Caco-2 (cell line): ENCODE measurements around the gene PPFIA1. TPM values are rescaled to one million over a fixed set of nuclear protein-coding genes. Genes with fewer than 3 reads are reported as not detected.

ENCODE experiments used
- BruUV-seq: library from RNA; stranded (reverse); fragments of 400-500 nt; replicated peaks from 2 replicates; lab custom pipeline; 2021; lab: Mats Ljungman, UMichigan
- CTCF ChIA-PET: fragments of 300-600 bp; sonication (Branson Sonifier 250); formaldehyde crosslinking; loops from one replicate; lab custom pipeline; 2022; ENCODE audit warnings: antibody characterized with exemption; lab: Charles Lee
- POLR2A ChIA-PET: fragments of 300-600 bp; sonication (Branson Sonifier 250); formaldehyde crosslinking; loops from one replicate; lab custom pipeline; 2022; ENCODE audit warnings: antibody characterized with exemption; lab: Charles Lee
- DNase-seq, 2 experiments: peaks; one replicate each; pipeline versions ENCODE4 v3.0.0 to v3.0.0-alpha.2; 2020 to 2022
- H3K27me3 ChIP-seq: replicated peaks from 2 replicates; pipeline ENCODE4 v1.6.0; 2011; ENCODE audit warnings: low read length; ENCODE audit not compliant: control insufficient read depth, insufficient read depth
- H3K36me3 ChIP-seq: 2 replicates; pipeline ENCODE4 v1.5.1; 2011; ENCODE audit warnings: low read length; ENCODE audit not compliant: control insufficient read depth, insufficient read depth
- H3K4me1 ChIP-seq: fragments of 250-450 bp; sonication (Bioruptor Pico); 2 replicates; pipeline ENCODE4 v1.5.1; 2020; ENCODE audit warnings: mild to moderate bottlenecking
- H3K4me3 ChIP-seq: 2 replicates; pipeline ENCODE4 v1.5.1; 2011; ENCODE audit warnings: low read depth, mild to moderate bottlenecking, control low read depth, low read length
- H3K9me3 ChIP-seq: fragments of 250-450 bp; sonication (Bioruptor Pico); 2 replicates; pipeline ENCODE4 v1.5.1; 2020; ENCODE audit warnings: mild to moderate bottlenecking, moderate library complexity
- H3K27ac Mint-ChIP-seq: one replicate; pipeline ENCODE4 v1.8.0; 2022; ENCODE audit warnings: mixed read lengths; ENCODE audit not compliant: unreplicated experiment
- H3K27me3 Mint-ChIP-seq: one replicate; pipeline ENCODE4 v1.8.0; 2022; ENCODE audit warnings: mixed read lengths; ENCODE audit not compliant: insufficient read depth, unreplicated experiment
- H3K36me3 Mint-ChIP-seq: one replicate; pipeline ENCODE4 v1.8.0; 2022; ENCODE audit warnings: mild to moderate bottlenecking, mixed read lengths; ENCODE audit not compliant: insufficient read depth, unreplicated experiment
- H3K4me1 Mint-ChIP-seq: one replicate; pipeline ENCODE4 v1.8.0; 2022; ENCODE audit warnings: low read depth, mixed read lengths; ENCODE audit not compliant: unreplicated experiment
- H3K4me3 Mint-ChIP-seq: one replicate; pipeline ENCODE4 v1.8.0; 2022; ENCODE audit warnings: mild to moderate bottlenecking, moderate library complexity, mixed read lengths; ENCODE audit not compliant: unreplicated experiment
- H3K9me3 Mint-ChIP-seq: one replicate; pipeline ENCODE4 v1.8.0; 2022; ENCODE audit warnings: mixed read lengths; ENCODE audit not compliant: unreplicated experiment
- intact Hi-C: fragments of 100-400 bp; cut with micrococcal nuclease; formaldehyde crosslinking; loops from one replicate; pipeline ENCODE4 v1.10.0; 2022; ENCODE audit not compliant: unreplicated experiment
- total RNA-seq: library from RNA; stranded (reverse); gene quantifications from 2 replicates; pipeline ENCODE4 v1.2.3, GENCODE V29; 2022
- TF ChIP-seq, protein P1 (sequence below), 2 experiments: fragments of 200-600 bp in 1 of 2; IDR thresholded peaks; 1 replicate in 1 of 2; 2 replicates in 1 of 2; pipeline versions ENCODE4 v1.5.1 to v1.8.0; 2011 to 2022; ENCODE audit warnings: antibody characterized with exemption in 1 of 2, control low read depth in 1 of 2, inconsistent platforms in 1 of 2, low read depth in 1 of 2, low read length in 1 of 2, mild to moderate bottlenecking in 1 of 2, moderate library complexity in 1 of 2; ENCODE audit not compliant: insufficient read depth in 1 of 2, severe bottlenecking in 1 of 2, unreplicated experiment in 1 of 2

Gene PPFIA1
- total RNA-seq, 1 experiment from 2014 or later: 148 TPM

DNA sequence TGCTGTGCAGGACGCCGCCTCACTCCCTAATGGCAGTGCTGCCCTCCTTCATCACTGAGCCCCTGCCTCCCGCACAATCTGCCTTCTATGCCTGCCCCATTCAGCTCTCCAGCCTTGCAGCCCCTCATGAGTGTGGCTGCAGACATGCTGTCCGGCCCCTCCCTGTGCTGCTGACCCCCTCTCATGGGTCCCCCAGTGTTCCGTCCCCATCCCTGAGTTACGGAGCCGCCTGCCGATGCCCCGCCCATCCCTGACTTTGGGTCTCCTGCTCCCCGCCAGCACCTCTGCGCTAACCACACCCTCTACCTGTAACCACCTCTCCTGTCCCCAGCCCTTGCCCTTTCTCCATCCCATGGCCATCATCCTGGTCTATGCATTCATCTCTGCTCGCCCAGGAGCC, 161.1 kb downstream of the PPFIA1 start:
- Histone ChIP-seq H3K9me3 (no peaks in the 10 kb centered on the region), H3K27me3 (no peaks in the 10 kb centered on the region), H3K36me3 (peaks cover 17% of the 10 kb centered on the region), H3K4me1 (no peaks in the 10 kb centered on the region), H3K4me3 (no peak overlapping the region)
- TF ChIP-seq, protein P1, sequence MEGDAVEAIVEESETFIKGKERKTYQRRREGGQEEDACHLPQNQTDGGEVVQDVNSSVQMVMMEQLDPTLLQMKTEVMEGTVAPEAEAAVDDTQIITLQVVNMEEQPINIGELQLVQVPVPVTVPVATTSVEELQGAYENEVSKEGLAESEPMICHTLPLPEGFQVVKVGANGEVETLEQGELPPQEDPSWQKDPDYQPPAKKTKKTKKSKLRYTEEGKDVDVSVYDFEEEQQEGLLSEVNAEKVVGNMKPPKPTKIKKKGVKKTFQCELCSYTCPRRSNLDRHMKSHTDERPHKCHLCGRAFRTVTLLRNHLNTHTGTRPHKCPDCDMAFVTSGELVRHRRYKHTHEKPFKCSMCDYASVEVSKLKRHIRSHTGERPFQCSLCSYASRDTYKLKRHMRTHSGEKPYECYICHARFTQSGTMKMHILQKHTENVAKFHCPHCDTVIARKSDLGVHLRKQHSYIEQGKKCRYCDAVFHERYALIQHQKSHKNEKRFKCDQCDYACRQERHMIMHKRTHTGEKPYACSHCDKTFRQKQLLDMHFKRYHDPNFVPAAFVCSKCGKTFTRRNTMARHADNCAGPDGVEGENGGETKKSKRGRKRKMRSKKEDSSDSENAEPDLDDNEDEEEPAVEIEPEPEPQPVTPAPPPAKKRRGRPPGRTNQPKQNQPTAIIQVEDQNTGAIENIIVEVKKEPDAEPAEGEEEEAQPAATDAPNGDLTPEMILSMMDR (IDR thresholded peaks at IDR 0.05; ENCODE audit: insufficient read depth in 1 of 2, low read depth in 1 of 2, low read length in 1 of 2, severe bottlenecking in 1 of 2, unreplicated experiment in 1 of 2): no peak
- ChIA-PET POLR2A (no interaction called here), CTCF (no interaction called here)
- peaks cover 94% of the 10 kb centered on the region for H3K36me3 Mint-ChIP-seq
- intact Hi-C loops: no loop called here
- no peak overlapping the region for H3K27ac Mint-ChIP-seq
- no TSS peak for BruUV-seq
- H3K9me3 Mint-ChIP-seq: no peaks in the 10 kb centered on the region
- no peak overlapping the region for H3K4me3 Mint-ChIP-seq
- H3K4me1 Mint-ChIP-seq: no peaks in the 10 kb centered on the region
- H3K27me3 Mint-ChIP-seq: no peaks in the 10 kb centered on the region
- no peak for DNase-seq

DNA sequence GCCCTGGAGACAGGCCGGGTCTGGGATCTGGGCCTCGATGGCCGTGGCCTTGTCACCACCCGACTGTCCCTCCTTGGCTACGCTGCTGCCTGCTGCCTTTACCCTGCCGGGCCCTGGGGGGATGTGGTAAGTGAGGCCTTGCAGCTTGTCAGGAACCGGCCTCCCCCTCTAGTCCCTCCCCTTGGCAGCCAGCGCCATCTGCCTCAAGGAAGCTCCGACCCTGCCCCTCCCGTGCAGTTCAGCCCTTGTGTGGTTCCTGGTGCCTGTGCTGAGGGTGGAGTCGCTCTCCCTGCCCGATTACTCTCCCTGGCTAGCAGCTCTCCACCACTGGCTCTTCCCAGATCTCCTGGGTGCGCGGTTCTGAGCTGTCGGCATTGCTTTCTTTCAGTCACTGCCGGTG, 161.6 kb downstream of the PPFIA1 start:
- Histone ChIP-seq H3K36me3 (peaks cover 20% of the 10 kb centered on the region), H3K27me3 (no peaks in the 10 kb centered on the region), H3K4me3 (no peak overlapping the region), H3K9me3 (no peaks in the 10 kb centered on the region), H3K4me1 (no peaks in the 10 kb centered on the region)
- no peaks in the 10 kb centered on the region for H3K4me1 Mint-ChIP-seq
- no peak overlapping the region for H3K27ac Mint-ChIP-seq
- no peaks in the 10 kb centered on the region for H3K9me3 Mint-ChIP-seq
- peaks cover 97% of the 10 kb centered on the region for H3K36me3 Mint-ChIP-seq
- TF ChIP-seq, protein P1 (IDR thresholded peaks at IDR 0.05; ENCODE audit: insufficient read depth in 1 of 2, low read depth in 1 of 2, low read length in 1 of 2, severe bottlenecking in 1 of 2, unreplicated experiment in 1 of 2): no peak
- ChIA-PET POLR2A (no interaction called here), CTCF (no interaction called here)
- H3K4me3 Mint-ChIP-seq: no peak overlapping the region
- no TSS peak for BruUV-seq
- intact Hi-C loops: no loop called here
- no peak for DNase-seq
- no peaks in the 10 kb centered on the region for H3K27me3 Mint-ChIP-seq

DNA sequence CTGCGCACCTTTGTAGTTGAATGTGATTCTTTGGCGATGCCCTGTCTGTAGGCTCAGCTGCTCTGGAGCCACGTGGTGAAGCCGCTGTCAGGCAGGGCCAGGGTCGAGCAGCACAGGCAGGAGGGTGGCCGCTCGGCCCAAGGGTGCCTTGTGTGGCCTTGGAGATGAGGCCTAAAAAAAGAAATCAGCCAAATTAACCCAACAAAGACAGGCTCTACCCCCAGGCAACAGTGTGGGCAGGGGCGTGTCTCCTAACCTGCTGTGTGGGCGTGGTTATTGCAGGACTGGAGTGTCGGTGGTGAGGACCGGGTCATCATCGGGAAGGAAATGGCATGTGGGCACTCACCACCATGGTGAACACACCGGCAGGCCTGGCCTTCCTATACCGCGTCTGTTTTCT, 162.1 kb downstream of the PPFIA1 start:
- H3K36me3 Mint-ChIP-seq: peaks cover 97% of the 10 kb centered on the region
- peaks cover 23% of the 10 kb centered on the region for H3K36me3 ChIP-seq
- no peaks in the 10 kb centered on the region for H3K4me1 ChIP-seq
- no peak overlapping the region for H3K4me3 ChIP-seq
- no peaks in the 10 kb centered on the region for H3K4me1 Mint-ChIP-seq
- no peak overlapping the region for H3K4me3 Mint-ChIP-seq
- H3K9me3 Mint-ChIP-seq: no peaks in the 10 kb centered on the region
- BruUV-seq: no TSS peak
- no peaks in the 10 kb centered on the region for H3K9me3 ChIP-seq
- H3K27ac Mint-ChIP-seq: no peak overlapping the region
- TF ChIP-seq, protein P1 (IDR thresholded peaks at IDR 0.05; ENCODE audit: insufficient read depth in 1 of 2, low read depth in 1 of 2, low read length in 1 of 2, severe bottlenecking in 1 of 2, unreplicated experiment in 1 of 2): no peak
- no peaks in the 10 kb centered on the region for H3K27me3 Mint-ChIP-seq
- intact Hi-C loops: no loop called here
- ChIA-PET CTCF (no interaction called here), POLR2A (no interaction called here)
- DNase-seq: no peak
- no peaks in the 10 kb centered on the region for H3K27me3 ChIP-seq
